ENCODE measurements around the gene ATP11A.

GRCh38 chr13:112669881-112670499, 19.8 kb upstream of the ATP11A start:
- TF ChIP-seq EZH2phosphoT487 (IDR thresholded peaks at IDR 0.05; ENCODE audit: low read depth, severe bottlenecking, unreplicated experiment): no peak
- TF ChIP-seq, protein P1, sequence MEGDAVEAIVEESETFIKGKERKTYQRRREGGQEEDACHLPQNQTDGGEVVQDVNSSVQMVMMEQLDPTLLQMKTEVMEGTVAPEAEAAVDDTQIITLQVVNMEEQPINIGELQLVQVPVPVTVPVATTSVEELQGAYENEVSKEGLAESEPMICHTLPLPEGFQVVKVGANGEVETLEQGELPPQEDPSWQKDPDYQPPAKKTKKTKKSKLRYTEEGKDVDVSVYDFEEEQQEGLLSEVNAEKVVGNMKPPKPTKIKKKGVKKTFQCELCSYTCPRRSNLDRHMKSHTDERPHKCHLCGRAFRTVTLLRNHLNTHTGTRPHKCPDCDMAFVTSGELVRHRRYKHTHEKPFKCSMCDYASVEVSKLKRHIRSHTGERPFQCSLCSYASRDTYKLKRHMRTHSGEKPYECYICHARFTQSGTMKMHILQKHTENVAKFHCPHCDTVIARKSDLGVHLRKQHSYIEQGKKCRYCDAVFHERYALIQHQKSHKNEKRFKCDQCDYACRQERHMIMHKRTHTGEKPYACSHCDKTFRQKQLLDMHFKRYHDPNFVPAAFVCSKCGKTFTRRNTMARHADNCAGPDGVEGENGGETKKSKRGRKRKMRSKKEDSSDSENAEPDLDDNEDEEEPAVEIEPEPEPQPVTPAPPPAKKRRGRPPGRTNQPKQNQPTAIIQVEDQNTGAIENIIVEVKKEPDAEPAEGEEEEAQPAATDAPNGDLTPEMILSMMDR (IDR thresholded peaks at IDR 0.05; ENCODE audit: poor library complexity): no peak
